ENCODE measurements around the gene ACTL6B.

DNA sequence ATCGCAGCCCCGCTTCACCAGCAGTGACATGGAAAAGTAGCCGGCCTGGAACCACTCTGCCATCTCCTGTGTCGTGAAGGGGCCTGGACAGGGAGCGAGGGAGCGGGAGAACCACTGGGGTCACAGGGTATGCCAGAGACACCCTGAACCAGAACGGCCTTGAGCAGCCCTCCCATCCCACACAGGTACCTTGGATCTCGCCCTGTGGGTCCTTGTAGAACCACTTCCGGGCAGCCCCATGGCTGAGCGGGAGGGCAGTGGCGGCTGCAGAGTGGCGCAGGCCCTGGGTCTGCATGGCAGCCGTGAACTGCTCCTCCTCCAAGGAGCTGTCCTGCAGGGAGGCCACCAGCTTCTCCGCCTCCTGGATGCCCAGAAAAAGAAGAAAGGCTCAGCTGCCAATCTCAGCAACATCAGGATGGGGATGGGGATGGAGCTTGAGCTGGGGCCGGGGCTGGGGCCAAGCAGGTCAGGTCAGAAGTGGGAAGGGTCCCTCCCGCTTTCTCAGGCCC lies 28.3 kb upstream of the ACTL6B start:
- TF ChIP-seq ZNF274 (IDR thresholded peaks at IDR 0.05; ENCODE audit: low read depth, low read length) (no peak), SUZ12 (IDR thresholded peaks at IDR 0.05; ENCODE audit: extremely low read depth, insufficient read depth, insufficient read length) (no peak)
